ENCODE data around the gene OR8J1. TPM values are rescaled to one million over a fixed set of nuclear protein-coding genes. Genes with fewer than 3 reads are reported as not detected.
"Not testable (repeated sequence)": the region's sequence is repeated elsewhere in the genome, so short reads cannot be mapped to it uniquely, and the experiment has no call there.

The OR8J1 gene, protein sequence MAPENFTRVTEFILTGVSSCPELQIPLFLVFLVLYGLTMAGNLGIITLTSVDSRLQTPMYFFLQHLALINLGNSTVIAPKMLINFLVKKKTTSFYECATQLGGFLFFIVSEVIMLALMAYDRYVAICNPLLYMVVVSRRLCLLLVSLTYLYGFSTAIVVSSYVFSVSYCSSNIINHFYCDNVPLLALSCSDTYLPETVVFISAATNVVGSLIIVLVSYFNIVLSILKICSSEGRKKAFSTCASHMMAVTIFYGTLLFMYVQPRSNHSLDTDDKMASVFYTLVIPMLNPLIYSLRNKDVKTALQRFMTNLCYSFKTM
- not detected in 2 replicates for total RNA-seq

DNA sequence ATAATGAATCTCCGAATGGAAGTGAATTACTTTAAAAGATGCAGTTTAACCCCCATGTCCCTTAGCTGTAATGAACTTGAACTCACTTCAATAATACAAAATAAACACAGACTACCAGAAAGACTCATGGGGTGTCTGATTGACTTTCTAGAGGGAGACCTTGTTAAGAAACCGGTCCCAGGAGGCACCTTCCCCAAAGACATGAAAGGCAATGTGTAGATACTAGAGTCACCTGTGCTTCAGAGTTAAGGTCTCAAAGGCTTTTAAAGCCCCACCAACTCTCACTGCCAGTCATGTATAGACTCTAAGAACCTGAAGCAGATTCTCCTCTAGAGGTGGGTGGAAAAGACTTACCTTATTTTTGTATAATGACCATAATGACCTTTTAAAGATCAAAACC lies at the start of gene OR8J1:
OR8J1 (plus strand) TSS at position 301 of the 400 bp plus-strand sequence. CDS start 5,956 bp downstream, outside the sequence.
- Mint-ChIP-seq H3K4me3 (no peak within 1 kb of the TSS), H3K4me1 (no peaks in the 10 kb centered on the region), H3K27me3 (no peaks in the 10 kb centered on the region), H3K9me3 (peaks cover 3% of the 10 kb centered on the region), H3K36me3 (ENCODE audit: low read depth) (no peaks in the 10 kb centered on the region), H3K27ac (no peak within 1 kb of the TSS)
- intact Hi-C loops (cut with micrococcal nuclease), result no loop called here
- DNase-seq, result no peak

DNA sequence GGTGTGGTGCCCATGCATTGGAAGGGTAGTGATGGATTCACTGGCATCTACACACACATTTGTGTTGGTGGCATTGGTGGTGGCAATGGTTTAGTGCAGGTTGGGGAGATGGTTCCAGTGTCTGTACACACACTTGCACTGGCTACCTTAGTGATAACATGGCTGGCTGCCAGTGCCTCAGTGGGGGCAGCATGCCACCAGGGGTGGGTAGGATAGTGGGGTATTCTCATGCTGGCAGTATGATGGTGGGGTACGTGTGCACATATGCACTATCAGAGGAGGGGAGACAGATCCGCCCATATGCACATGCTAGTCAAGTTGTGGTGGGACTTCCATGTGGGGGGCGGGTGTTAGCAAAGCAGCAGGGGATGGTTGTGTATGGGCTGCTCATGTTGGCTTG lies 46.3 kb upstream of the OR8J1 start:
- no peak overlapping the region for H3K27ac Mint-ChIP-seq
- no peak overlapping the region for H3K4me3 Mint-ChIP-seq
- no peaks in the 10 kb centered on the region for H3K36me3 Mint-ChIP-seq (ENCODE audit: low read depth)
- peaks cover 29% of the 10 kb centered on the region for H3K9me3 Mint-ChIP-seq
- intact Hi-C loops (cut with micrococcal nuclease), result no loop called here
- H3K4me1 Mint-ChIP-seq, result no peaks in the 10 kb centered on the region
- H3K27me3 Mint-ChIP-seq, result no peaks in the 10 kb centered on the region
- no peak for DNase-seq

DNA sequence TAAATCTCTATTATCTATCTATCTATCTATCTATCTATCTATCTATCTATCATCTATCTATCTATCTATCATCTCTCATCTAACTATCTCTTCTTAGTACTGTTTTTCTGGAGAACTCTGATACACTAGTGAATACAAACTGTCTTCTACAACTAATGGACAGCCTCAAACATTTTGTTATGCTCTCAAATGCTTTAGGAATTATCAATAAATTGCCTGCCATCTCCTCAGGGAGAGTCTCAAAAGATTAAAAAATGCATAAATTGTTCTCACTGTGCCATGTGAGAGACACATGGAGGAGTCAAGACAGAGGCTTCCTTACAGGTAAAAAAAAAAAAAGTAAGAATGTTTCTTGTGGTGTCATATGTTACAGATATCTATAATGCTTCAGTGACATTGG lies 39.2 kb upstream of the OR8J1 start, which contains the start of gene OR8K3:
OR8K3 (plus strand) TSS at position 301 of the 400 bp plus-strand sequence. CDS start 3,163 bp downstream, outside the sequence.
- H3K4me3 Mint-ChIP-seq, result no peak within 1 kb of the TSS
- intact Hi-C loops (cut with micrococcal nuclease), result no loop called here

DNA sequence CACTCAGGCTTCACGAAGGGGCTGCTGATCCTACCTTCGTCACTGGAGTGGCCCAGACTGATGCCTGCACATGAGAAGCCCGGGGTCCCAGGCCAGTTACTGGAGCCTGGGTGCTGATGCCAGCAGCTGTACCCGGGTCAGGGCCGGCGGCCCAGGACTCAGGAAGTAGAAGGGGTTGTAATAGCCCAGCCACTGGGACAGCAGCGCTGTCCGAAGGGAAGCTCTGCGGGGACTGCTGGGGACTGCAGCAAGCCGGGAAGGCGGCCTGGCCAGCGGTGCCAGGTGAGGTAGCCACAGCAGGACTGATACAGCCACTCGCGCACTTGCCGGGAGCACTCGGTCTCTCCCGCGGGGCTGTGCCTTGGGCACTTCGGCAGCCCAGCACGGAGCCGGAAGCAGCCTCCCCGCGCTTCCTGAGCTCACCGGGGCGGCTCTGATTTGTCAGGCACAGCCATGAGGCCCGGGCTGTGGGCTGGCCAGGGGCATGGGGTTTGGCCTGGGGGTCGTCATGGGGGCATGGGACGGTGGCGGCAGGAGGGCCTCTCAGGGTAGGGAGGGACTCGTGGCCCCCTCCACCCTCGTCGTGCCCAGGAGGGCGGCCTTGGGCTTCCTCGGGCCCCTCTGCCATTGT lies 22.1 kb upstream of the OR8J1 start:
- intact Hi-C loops (cut with micrococcal nuclease), result no loop called here
- Mint-ChIP-seq H3K27me3 (no peaks in the 10 kb centered on the region), H3K9me3 (peaks cover 5% of the 10 kb centered on the region), H3K36me3 (ENCODE audit: low read depth) (no peaks in the 10 kb centered on the region), H3K27ac (no peak overlapping the region), H3K4me1 (no peaks in the 10 kb centered on the region), H3K4me3 (no peak overlapping the region)
- DNase-seq, result no peak

More for the DNA sequence above, 39.2 kb upstream of the OR8J1 start, which contains the start of gene OR8K3:
- peaks cover 10% of the 10 kb centered on the region for H3K9me3 Mint-ChIP-seq
- no peaks in the 10 kb centered on the region for H3K27me3 Mint-ChIP-seq
- H3K27ac Mint-ChIP-seq, result no peak within 1 kb of the TSS
- no peak for DNase-seq
- no peaks in the 10 kb centered on the region for H3K4me1 Mint-ChIP-seq
- H3K36me3 Mint-ChIP-seq (ENCODE audit: low read depth), result no peaks in the 10 kb centered on the region

DNA sequence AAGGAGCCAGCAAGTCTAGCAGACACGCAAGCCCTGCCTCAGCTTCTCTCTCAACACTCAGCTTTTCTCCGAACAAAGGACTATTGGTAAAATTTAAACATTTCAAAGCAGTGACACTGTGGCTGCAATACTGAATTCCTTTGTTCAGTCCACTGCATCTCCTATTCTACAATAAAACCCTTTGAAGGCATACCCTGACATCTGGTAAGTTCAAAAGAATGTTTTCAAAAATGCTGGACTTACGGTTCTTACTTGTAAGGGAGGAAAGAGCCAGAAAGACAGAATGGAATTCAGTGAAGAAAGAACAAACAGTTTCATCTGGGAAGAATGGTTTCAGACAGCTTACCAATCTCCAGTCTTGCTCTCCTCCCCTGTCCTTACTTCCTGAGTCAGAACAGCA lies 20.9 kb upstream of the OR8J1 start:
- Mint-ChIP-seq H3K27me3 (no peaks in the 10 kb centered on the region), H3K4me1 (no peaks in the 10 kb centered on the region), H3K4me3 (no peak overlapping the region), H3K27ac (no peak overlapping the region), H3K9me3 (peaks cover 5% of the 10 kb centered on the region), H3K36me3 (ENCODE audit: low read depth) (no peaks in the 10 kb centered on the region)
- no peak for DNase-seq
- intact Hi-C loops (cut with micrococcal nuclease), result no loop called here

DNA sequence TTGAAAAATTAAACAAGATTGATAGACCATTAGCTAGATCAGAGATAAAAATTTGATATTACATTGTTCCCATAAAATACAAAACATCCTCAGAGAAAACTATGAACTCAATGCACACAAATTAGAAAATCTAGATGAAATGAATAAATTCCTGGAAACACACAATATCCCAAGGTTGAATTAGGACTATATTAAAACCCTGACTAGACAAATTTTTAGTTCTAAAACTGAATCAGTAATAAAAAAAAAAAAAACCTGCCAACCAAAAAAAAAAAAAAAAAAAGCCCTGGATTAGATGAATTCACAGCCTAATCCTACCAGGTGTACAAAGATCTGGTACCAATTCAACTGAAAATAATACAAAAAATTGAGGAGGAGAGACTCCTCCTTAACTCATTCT lies 13.8 kb upstream of the OR8J1 start:
- intact Hi-C loops (cut with micrococcal nuclease), result no loop called here
- no peak overlapping the region for H3K27ac Mint-ChIP-seq
- no peak overlapping the region for H3K4me3 Mint-ChIP-seq
- DNase-seq, result no peak
- no peaks in the 10 kb centered on the region for H3K4me1 Mint-ChIP-seq
- no peaks in the 10 kb centered on the region for H3K36me3 Mint-ChIP-seq (ENCODE audit: low read depth)
- H3K27me3 Mint-ChIP-seq, result no peaks in the 10 kb centered on the region
- H3K9me3 Mint-ChIP-seq, result peaks cover 9% of the 10 kb centered on the region

DNA sequence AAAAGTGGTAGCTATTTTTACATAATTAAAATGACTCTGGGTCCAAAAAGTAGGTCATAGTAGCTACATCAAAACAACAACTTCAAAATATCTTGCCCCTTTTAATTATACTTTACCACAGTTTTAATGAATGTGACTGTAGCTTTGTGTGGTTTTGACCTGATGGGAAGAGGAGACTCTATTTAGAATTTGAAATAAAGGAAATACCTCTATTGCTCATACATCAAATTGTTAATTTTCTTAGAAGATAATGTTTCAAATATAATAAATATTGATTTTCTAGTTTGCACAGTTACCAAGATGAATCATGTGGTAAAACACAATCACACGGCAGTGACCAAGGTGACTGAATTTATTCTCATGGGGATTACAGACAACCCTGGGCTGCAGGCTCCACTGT lies 8.4 kb upstream of the OR8J1 start, which contains the start of gene OR8K1:
OR8K1 (plus strand) TSS at position 301 of the 400 bp plus-strand sequence; CDS start at position 301, 0 bp downstream.
- DNase-seq, result no peak
- Mint-ChIP-seq H3K27me3 (no peaks in the 10 kb centered on the region), H3K4me3 (no peak within 1 kb of the TSS), H3K27ac (no peak within 1 kb of the TSS), H3K4me1 (no peaks in the 10 kb centered on the region), H3K36me3 (ENCODE audit: low read depth) (no peaks in the 10 kb centered on the region), H3K9me3 (peaks cover 9% of the 10 kb centered on the region)
- intact Hi-C loops (cut with micrococcal nuclease), result no loop called here

DNA sequence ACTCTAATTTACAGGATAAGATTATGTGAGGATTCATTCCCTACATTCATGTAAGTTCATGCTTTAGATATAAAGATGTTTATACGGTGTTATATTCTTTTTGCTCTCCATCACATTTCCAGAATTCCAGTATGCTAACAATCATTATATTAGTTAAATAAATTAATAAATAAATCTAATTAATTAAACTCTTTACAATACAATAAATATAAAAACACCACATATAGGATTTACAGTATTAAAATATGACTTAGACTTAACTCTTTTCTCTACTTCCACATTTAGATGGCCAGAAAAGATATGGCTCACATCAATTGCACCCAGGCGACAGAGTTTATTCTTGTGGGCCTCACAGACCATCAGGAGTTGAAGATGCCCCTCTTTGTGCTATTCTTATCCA lies 21.2 kb downstream of the OR8J1 start, which contains the start of gene OR8U1:
OR8U1 (plus strand) TSS at position 301 of the 400 bp plus-strand sequence; CDS start at position 301, 0 bp downstream.
- intact Hi-C loops (cut with micrococcal nuclease), result no loop called here
- Mint-ChIP-seq H3K4me3 (no peak within 1 kb of the TSS), H3K27ac (no peak within 1 kb of the TSS), H3K36me3 (ENCODE audit: low read depth) (no peaks in the 10 kb centered on the region), H3K27me3 (no peaks in the 10 kb centered on the region), H3K9me3 (peaks cover 3% of the 10 kb centered on the region), H3K4me1 (no peaks in the 10 kb centered on the region)
- DNase-seq, result no peak

DNA sequence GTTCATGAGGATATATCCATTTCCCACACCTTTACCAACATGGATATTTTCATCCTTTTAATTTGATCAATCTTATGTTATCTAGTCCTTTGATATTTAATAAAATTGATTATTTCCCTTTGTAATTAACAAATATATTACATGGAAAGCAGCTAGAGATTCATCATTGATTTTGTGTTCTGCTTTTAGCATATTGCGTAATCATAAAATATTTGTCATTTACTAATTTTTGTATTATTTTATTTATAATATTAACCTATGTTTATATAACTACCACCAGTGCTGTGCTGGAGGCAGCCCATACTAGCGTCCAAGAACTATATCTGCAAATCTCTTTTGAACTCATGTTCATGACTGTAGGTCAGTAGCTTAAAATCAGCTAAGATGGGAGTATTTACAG lies 26.0 kb downstream of the OR8J1 start:
- no peak for DNase-seq
- H3K9me3 Mint-ChIP-seq, result peaks cover 3% of the 10 kb centered on the region
- no peaks in the 10 kb centered on the region for H3K36me3 Mint-ChIP-seq (ENCODE audit: low read depth)
- H3K27ac Mint-ChIP-seq, result no peak overlapping the region
- intact Hi-C loops (cut with micrococcal nuclease), result no loop called here
- no peaks in the 10 kb centered on the region for H3K4me1 Mint-ChIP-seq
- H3K27me3 Mint-ChIP-seq, result no peaks in the 10 kb centered on the region
- no peak overlapping the region for H3K4me3 Mint-ChIP-seq

DNA sequence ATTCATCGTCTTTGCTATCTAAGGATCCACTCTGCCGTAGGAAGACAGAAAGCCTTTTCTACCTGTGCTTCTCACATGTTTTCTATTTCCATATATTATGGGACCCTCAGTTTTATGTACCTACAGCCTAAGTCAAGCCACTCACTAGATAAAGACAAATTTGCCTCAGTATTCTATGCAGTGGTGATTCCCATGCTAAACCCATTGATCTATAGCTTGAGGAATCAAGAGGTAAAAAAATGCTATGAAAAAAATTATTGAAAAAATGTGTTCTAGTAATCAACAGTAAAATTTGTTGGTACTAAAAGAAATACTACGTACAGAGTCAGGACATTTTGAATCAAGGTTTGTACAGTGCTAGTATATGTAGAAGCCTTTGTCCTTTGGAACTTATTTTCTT lies 40.3 kb downstream of the OR8J1 start:
- Mint-ChIP-seq H3K27ac (no peak overlapping the region), H3K4me3 (no peak overlapping the region), H3K36me3 (ENCODE audit: low read depth) (no peaks in the 10 kb centered on the region), H3K9me3 (peaks cover 3% of the 10 kb centered on the region), H3K27me3 (no peaks in the 10 kb centered on the region), H3K4me1 (no peaks in the 10 kb centered on the region)
- no peak for DNase-seq
- intact Hi-C loops (cut with micrococcal nuclease), result no loop called here

DNA sequence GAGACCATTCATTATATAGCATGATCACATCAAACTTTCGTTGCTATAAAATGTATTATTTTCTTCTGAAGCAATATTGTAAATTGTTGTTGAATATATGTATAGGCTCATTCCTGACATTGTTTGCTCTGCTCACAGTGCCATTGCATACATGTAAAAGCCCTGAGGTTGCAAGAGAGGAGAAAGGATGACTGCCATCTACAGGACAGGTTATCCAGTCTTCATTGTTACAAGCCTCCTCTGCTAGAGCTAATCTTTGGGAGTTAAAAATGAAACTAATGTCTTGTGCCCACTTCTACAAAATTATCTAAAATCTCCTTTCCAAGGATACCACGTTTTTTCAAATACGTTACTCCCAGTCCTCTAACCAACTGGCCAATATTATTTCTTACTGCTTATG lies 42.0 kb downstream of the OR8J1 start:
- no peak for DNase-seq
- H3K9me3 Mint-ChIP-seq, result peaks cover 3% of the 10 kb centered on the region
- intact Hi-C loops (cut with micrococcal nuclease), result no loop called here
- no peaks in the 10 kb centered on the region for H3K27me3 Mint-ChIP-seq
- no peaks in the 10 kb centered on the region for H3K4me1 Mint-ChIP-seq
- no peaks in the 10 kb centered on the region for H3K36me3 Mint-ChIP-seq (ENCODE audit: low read depth)
- no peak overlapping the region for H3K27ac Mint-ChIP-seq
- no peak overlapping the region for H3K4me3 Mint-ChIP-seq

DNA sequence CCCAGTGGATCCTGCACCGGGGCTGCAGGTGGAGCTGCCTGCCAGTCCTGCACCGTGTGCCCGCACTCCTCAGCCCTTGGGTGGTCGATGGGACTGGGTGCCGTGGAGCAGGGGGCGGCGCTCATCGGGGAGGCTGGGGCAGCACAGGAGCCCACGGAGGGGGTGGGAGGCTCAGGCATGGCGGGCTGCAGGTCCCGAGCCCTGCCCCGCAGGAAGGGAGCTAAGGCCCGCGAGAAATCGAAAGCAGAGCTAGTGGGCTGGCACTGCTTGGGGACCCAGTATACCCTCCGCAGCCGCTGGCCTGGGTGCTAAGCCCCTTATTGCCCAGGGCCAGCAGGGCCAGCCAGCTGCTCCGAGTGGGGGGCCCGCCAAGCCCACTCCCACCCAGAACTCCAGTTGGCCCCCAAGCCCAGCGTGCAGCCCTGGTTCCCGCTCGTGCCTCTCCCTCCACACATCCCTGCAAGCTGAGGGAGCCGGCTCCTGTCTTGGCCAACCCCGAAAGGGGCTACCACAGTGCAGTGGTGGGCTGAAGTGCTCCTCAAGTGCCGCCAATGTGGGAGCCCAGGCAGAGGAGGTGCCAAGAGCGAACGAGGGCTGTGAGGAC lies 47.9 kb downstream of the OR8J1 start:
- H3K4me3 Mint-ChIP-seq; H3K4me1 Mint-ChIP-seq; intact Hi-C loops (cut with micrococcal nuclease); H3K9me3 Mint-ChIP-seq; H3K27me3 Mint-ChIP-seq; H3K36me3 Mint-ChIP-seq (ENCODE audit: low read depth); H3K27ac Mint-ChIP-seq; DNase-seq: not testable (repeated sequence)

DNA sequence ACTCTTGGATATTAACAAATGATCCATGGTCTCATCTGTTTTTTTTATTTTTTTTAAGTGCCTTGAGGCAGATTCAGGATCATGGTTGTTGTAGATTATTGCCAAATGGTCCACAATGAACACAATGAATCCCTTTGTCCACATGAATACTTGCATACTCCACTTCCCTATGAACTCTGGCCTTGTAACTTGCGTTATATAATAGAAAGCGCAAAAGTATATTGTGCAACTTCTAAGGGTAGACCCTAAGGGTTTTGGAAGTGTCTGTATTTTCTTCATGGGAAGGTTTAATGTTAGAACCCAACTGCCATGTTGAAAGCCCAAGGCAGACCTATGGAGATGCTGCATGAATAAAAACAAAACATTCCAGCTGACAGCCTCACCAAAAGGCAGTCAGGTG lies 50.3 kb downstream of the OR8J1 start:
- Mint-ChIP-seq H3K4me3 (no peak overlapping the region), H3K36me3 (ENCODE audit: low read depth) (no peaks in the 10 kb centered on the region), H3K27me3 (no peaks in the 10 kb centered on the region), H3K9me3 (peaks cover 10% of the 10 kb centered on the region), H3K27ac (no peak overlapping the region), H3K4me1 (no peaks in the 10 kb centered on the region)
- intact Hi-C loops (cut with micrococcal nuclease), result no loop called here
- DNase-seq, result no peak

DNA sequence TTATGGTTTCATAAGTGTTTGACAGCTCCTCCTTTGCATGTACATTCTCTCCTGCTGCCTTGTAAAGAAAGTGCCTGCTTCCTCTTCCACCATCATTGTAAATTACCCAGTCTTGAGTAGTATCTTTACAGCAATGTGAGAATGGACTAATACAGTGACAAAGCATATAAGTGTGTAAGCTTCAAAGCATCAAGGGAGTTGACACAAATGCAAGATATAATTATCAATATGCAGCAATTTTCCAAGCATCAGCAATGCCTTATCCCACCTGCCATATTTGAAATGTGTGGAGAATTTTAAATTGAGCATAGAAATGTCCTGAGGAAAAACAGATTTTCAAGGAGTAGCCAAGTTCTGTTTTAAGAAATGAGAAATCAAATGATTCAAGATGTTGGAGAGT lies 56.7 kb downstream of the OR8J1 start:
- Mint-ChIP-seq H3K4me1 (no peaks in the 10 kb centered on the region), H3K4me3 (no peak overlapping the region), H3K27me3 (no peaks in the 10 kb centered on the region), H3K9me3 (peaks cover 20% of the 10 kb centered on the region), H3K36me3 (ENCODE audit: low read depth) (no peaks in the 10 kb centered on the region), H3K27ac (no peak overlapping the region)
- intact Hi-C loops (cut with micrococcal nuclease), result no loop called here
- no peak for DNase-seq

Data from activated CD4-positive, alpha-beta T cell treated with anti-CD3 and anti-CD28 coated beads, Interleukin-2, amount 10 ng/mL, durations not matched to agents 24 days and 14 days (primary cell).